HCT116 (cell line): ENCODE results near the gene SEC31A. TPM values are rescaled to one million over a fixed set of nuclear protein-coding genes. Genes with fewer than 3 reads are reported as not detected.

ENCODE experiments used
- ATAC-seq: fragments of 200-7000 bp; cut with Tn5 transposase; 2 replicates; pipeline ENCODE4 v1.9.1; 2020; ENCODE audit warnings: mild to moderate bottlenecking, moderate library complexity
- BruUV-seq: library from RNA; stranded (reverse); fragments of 400-500 nt; replicated peaks from 2 replicates; lab custom pipeline; 2021; lab: Mats Ljungman, UMichigan
- CTCF ChIA-PET: fragments of 300-600 bp; sonication (Branson Sonifier 250); formaldehyde crosslinking; loops from one replicate; lab custom pipeline; 2021; ENCODE audit warnings: antibody characterized with exemption; lab: Charles Lee
- POLR2A ChIA-PET: fragments of 300-600, 350-600 bp; sonication (Branson Sonifier 250); formaldehyde crosslinking; loops from one replicate; lab custom pipeline; 2021; ENCODE audit warnings: antibody characterized with exemption; lab: Charles Lee
- RAD21 ChIA-PET, 2 experiments: fragments of 300-600 bp; sonication (Branson Sonifier 250); formaldehyde crosslinking; loops; one replicate each; lab custom pipeline; 2023; ENCODE audit warnings: low total read pairs in 2 of 2; ENCODE audit not compliant: uncharacterized antibody in 2 of 2, unreplicated experiment in 2 of 2, low non-redundant PET in 1 of 2; lab: Charles Lee
- DNase-seq: peaks from one replicate; pipeline ENCODE4 v3.0.0-alpha.2; 2010; ENCODE audit warnings: low read depth, low spot score
- H2AFZ ChIP-seq: fragments of 200-600 bp; shearing (Covaris generic), sonication (generic); 2 replicates; pipeline ENCODE4 v1.6.1; 2017; ENCODE audit warnings: low read depth, mixed run types, mixed read lengths, antibody characterized with exemption, low read length; ENCODE audit not compliant: poor library complexity, severe bottlenecking
- H3K27ac ChIP-seq: 2 replicates; pipeline ENCODE4 v1.5.1; 2012; ENCODE audit warnings: low read depth, low read length
- H3K27me3 ChIP-seq: fragments of 200-600 bp; sonication (generic); 2 replicates; pipeline ENCODE4 v1.6.1; 2016; ENCODE audit warnings: mixed run types, low read length, mixed read lengths; ENCODE audit not compliant: insufficient read depth
- H3K36me3 ChIP-seq, 2 experiments: fragments of 200-500 bp in 1 of 2; fragments of 200-600 bp in 1 of 2; sonication (Bioruptor generic) in 1 of 2; sonication (generic) in 1 of 2; 2 replicates each; pipeline versions ENCODE4 v1.5.1 to v1.6.1; 2014 to 2016; ENCODE audit warnings: low read length in 2 of 2, inconsistent platforms in 1 of 2, mixed read lengths in 1 of 2, mixed run types in 1 of 2; ENCODE audit not compliant: insufficient read depth in 2 of 2, control insufficient read depth in 1 of 2
- H3K4me1 ChIP-seq, 2 experiments: fragments of 200-600 bp in 1 of 2; sonication (generic) in 1 of 2; 2 replicates each; pipeline versions ENCODE4 v1.5.1 to v1.6.1; 2012 to 2017; ENCODE audit warnings: low read length in 2 of 2, inconsistent platforms in 1 of 2, mild to moderate bottlenecking in 1 of 2, mixed read lengths in 1 of 2, mixed run types in 1 of 2, moderate library complexity in 1 of 2; ENCODE audit not compliant: insufficient read depth in 2 of 2, control insufficient read depth in 1 of 2
- H3K4me2 ChIP-seq: fragments of 200-600 bp; sonication (generic); 2 replicates; pipeline ENCODE4 v1.6.1; 2017; ENCODE audit warnings: mixed run types, low read length, mixed read lengths
- H3K4me3 ChIP-seq, 2 experiments: fragments of 200-600 bp in 1 of 2; sonication (generic) in 1 of 2; replicated peaks in 1 of 2; 2 replicates each; pipeline ENCODE4 v1.5.1; 2011 to 2016; ENCODE audit warnings: low read length in 2 of 2, control low read depth in 1 of 2, low read depth in 1 of 2, mild to moderate bottlenecking in 1 of 2, mixed read lengths in 1 of 2, mixed run types in 1 of 2
- H3K79me2 ChIP-seq: fragments of 200-600 bp; sonication (generic); 2 replicates; pipeline ENCODE4 v1.6.1; 2017; ENCODE audit warnings: mild to moderate bottlenecking, mixed run types, low read length, moderate library complexity, mixed read lengths; ENCODE audit not compliant: insufficient read depth
- H3K9ac ChIP-seq: fragments of 200-600 bp; sonication (generic); 2 replicates; pipeline ENCODE4 v1.6.1; 2016; ENCODE audit warnings: low read length, mixed read lengths
- H3K9me2 ChIP-seq: fragments of 200-600 bp; sonication (generic), shearing (Covaris generic); 2 replicates; pipeline ENCODE4 v1.6.1; 2017; ENCODE audit warnings: mixed run types, mild to moderate bottlenecking, moderate library complexity; ENCODE audit not compliant: insufficient read depth
- H3K9me3 ChIP-seq, 2 experiments: fragments of 200-500 bp in 1 of 2; fragments of 200-600 bp in 1 of 2; sonication (Bioruptor generic) in 1 of 2; sonication (generic) in 1 of 2; 2 replicates each; pipeline ENCODE4 v1.6.1; 2014 to 2017; ENCODE audit warnings: low read length in 2 of 2, mixed read lengths in 2 of 2, inconsistent platforms in 1 of 2, low read depth in 1 of 2, mild to moderate bottlenecking in 1 of 2, mixed run types in 1 of 2, moderate library complexity in 1 of 2; ENCODE audit not compliant: control insufficient read depth in 1 of 2, insufficient read depth in 1 of 2
- H4K20me1 ChIP-seq: fragments of 200-600 bp; sonication (generic), shearing (Covaris generic); 2 replicates; pipeline ENCODE4 v1.6.1; 2017; ENCODE audit warnings: mixed run types, mild to moderate bottlenecking, moderate library complexity; ENCODE audit not compliant: insufficient read depth
- EGR1 ChIP-seq: IDR thresholded peaks from 2 replicates; pipeline ENCODE4 v1.6.1; 2012; ENCODE audit warnings: low read depth
- EZH2phosphoT487 ChIP-seq: fragments of 200-600 bp; IDR thresholded peaks from 2 replicates; pipeline ENCODE4 v1.6.1; 2018; ENCODE audit warnings: antibody characterized with exemption, borderline replicate concordance
- JUND ChIP-seq: IDR thresholded peaks from 2 replicates; pipeline ENCODE4 v1.6.1; 2012
- REST ChIP-seq: IDR thresholded peaks from 2 replicates; pipeline ENCODE4 v1.6.1; 2012; ENCODE audit warnings: low read depth
- SP1 ChIP-seq: IDR thresholded peaks from 2 replicates; pipeline ENCODE4 v1.6.1; 2012; ENCODE audit warnings: low read depth
- TCF7L2 ChIP-seq: IDR thresholded peaks from 2 replicates; pipeline ENCODE4 v1.7.0; 2011; ENCODE audit warnings: borderline replicate concordance, inconsistent platforms; ENCODE audit not compliant: insufficient read depth, insufficient read length; ENCODE audit errors: extremely low read depth
- ZFX ChIP-seq: fragments of 450-650 bp; IDR thresholded peaks from 2 replicates; pipeline ENCODE4 v1.6.1; 2017
- ZNF274 ChIP-seq: fragments of 200-500 bp; sonication (Bioruptor generic); IDR thresholded peaks from 2 replicates; pipeline ENCODE4 v1.6.1; 2014; ENCODE audit warnings: mild to moderate bottlenecking, low read depth, low read length, inconsistent platforms
- intact Hi-C: fragments of 100-400 bp; cut with micrococcal nuclease; formaldehyde crosslinking; loops from 2 replicates; pipeline ENCODE4 v1.10.0; 2022
- total RNA-seq: library from RNA; stranded (reverse); gene quantifications from one replicate; pipeline ENCODE4 v1.2.1, GENCODE V29; 2021; ENCODE audit not compliant: unreplicated experiment
- TF ChIP-seq, protein P1 (sequence below): IDR thresholded peaks from 2 replicates; pipeline ENCODE4 v1.6.1; 2012

SEC31A gene
- total RNA-seq, 1 experiment from 2014 or later = 78.5 TPM

GRCh38 chr4:82823062-82823461 lies 67.9 kb downstream of the SEC31A start (continued):
- no peak for TF ChIP-seq REST
- TF ChIP-seq ZNF274 = no peak
- no peak for TF ChIP-seq JUND
- TF ChIP-seq ZFX = no peak
- TF ChIP-seq EZH2phosphoT487 = no peak
- TF ChIP-seq, protein P1, sequence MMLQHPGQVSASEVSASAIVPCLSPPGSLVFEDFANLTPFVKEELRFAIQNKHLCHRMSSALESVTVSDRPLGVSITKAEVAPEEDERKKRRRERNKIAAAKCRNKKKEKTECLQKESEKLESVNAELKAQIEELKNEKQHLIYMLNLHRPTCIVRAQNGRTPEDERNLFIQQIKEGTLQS = no peak
- no peak for TF ChIP-seq TCF7L2
- TF ChIP-seq SP1 = no peak
- TF ChIP-seq EGR1 = no peak

GRCh38 chr4:82820689-82821088 lies 70.3 kb downstream of the SEC31A start:
- ChIA-PET POLR2A (no interaction called here), CTCF (interaction anchor here (0.7 kb wide), 1 partner anchor 96 kb away, joined by 4 read pairs; no protein-coding TSS in a partner anchor), RAD21 (no interaction called here)
- Histone ChIP-seq H2AFZ (no peak overlapping the region), H3K4me3 (no peak overlapping the region), H3K9me3 (no peaks in the 10 kb centered on the region), H3K27me3 (no peaks in the 10 kb centered on the region), H3K36me3 (peaks cover 51 to 57% of the 10 kb centered on the region in 2 experiments), H3K79me2 (no peaks in the 10 kb centered on the region), H3K9ac (no peak overlapping the region), H3K4me1 (no peaks in the 10 kb centered on the region), H3K9me2 (no peaks in the 10 kb centered on the region), H4K20me1 (no peaks in the 10 kb centered on the region), H3K4me2 (no peak overlapping the region), H3K27ac (no peak overlapping the region)
- intact Hi-C loops = no loop called here
- ATAC-seq (no peak), DNase-seq (no peak)
- BruUV-seq = no TSS peak
- TF ChIP-seq ZFX = no peak
